ENCODE measurements around the gene ANKRD7. TPM values are rescaled to one million over a fixed set of nuclear protein-coding genes. Genes with fewer than 3 reads are reported as not detected.
"Not testable (repeated sequence)": the region's sequence is repeated elsewhere in the genome, so short reads cannot be mapped to it uniquely, and the experiment has no call there.

ANKRD7 gene
- total RNA-seq, 4 donors from 2014 or later = 0.57 to 1.2 (median 0.90) TPM

- TF ChIP-seq CTCF (IDR thresholded peaks at IDR 0.05) (no peak), POLR2AphosphoS5 (IDR thresholded peaks at IDR 0.05) (no peak), POLR2A (IDR thresholded peaks at IDR 0.05; ENCODE audit: low read depth) (no peak), EP300 (IDR thresholded peaks at IDR 0.05) (no peak)
- Histone ChIP-seq H3K27me3 (no peaks in the 10 kb centered on the region), H3K9me3 (no peaks in the 10 kb centered on the region), H3K27ac (replicated peaks in 1 of 4) (no peak overlapping the region), H3K36me3 (no peaks in the 10 kb centered on the region), H3K4me3 (no peak overlapping the region), H3K4me1 (no peaks in the 10 kb centered on the region)
- intact Hi-C loops (cut with DNase I) = no loop called here
- no peak for DNase-seq (ENCODE audit: extremely low spot score)
- 89% methylated on average over 1 of the region's 1 CpG for WGBS
Observed at GRCh38 chr7:118232837-118233236, 8.3 kb downstream of the ANKRD7 start.

DNA sequence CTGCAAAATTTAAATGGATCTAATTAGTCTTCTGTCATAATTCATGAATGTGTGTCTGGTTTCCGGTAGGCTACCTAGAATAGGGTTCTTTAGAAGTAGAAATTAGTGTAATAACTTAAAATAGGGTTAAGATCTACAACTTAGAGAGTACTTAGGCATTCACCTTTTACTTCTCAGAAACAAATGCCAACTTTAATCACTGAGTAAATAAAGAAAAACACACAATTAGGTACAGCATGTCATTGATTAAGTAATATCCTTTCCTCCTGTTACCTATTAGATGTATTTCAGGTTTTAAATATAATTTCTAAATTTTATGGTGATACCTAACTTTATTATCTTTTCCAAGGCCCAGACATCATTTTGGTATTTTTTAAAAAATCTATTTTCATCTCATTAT, 9.3 kb downstream of the ANKRD7 start:
- H3K9me3 ChIP-seq = no peaks in the 10 kb centered on the region
- no peak overlapping the region for H3K27ac ChIP-seq (replicated peaks in 1 of 4)
- no peaks in the 10 kb centered on the region for H3K27me3 ChIP-seq
- 81% methylated on average over 1 of the region's 1 CpG for WGBS
- no peak for DNase-seq (ENCODE audit: extremely low spot score)
- intact Hi-C loops (cut with DNase I) = no loop called here
- no peak for TF ChIP-seq POLR2A (IDR thresholded peaks at IDR 0.05; ENCODE audit: low read depth)
- H3K4me1 ChIP-seq = no peaks in the 10 kb centered on the region
- no peaks in the 10 kb centered on the region for H3K36me3 ChIP-seq
- H3K4me3 ChIP-seq = no peak overlapping the region

- no peak overlapping the region for H3K4me3 ChIP-seq
- H3K27me3 ChIP-seq = no peaks in the 10 kb centered on the region
- WGBS = 100% methylated on average over 1 of the region's 3 CpGs
- H3K27ac ChIP-seq (replicated peaks in 1 of 4) = no peak overlapping the region
- TF ChIP-seq POLR2A (IDR thresholded peaks at IDR 0.05; ENCODE audit: low read depth) (no peak), CTCF (IDR thresholded peaks at IDR 0.05) (no peak), EP300 (IDR thresholded peaks at IDR 0.05) (no peak), POLR2AphosphoS5 (IDR thresholded peaks at IDR 0.05) (no peak)
- intact Hi-C loops (cut with DNase I) = no loop called here
- no peaks in the 10 kb centered on the region for H3K36me3 ChIP-seq
- H3K4me1 ChIP-seq = no peaks in the 10 kb centered on the region
- DNase-seq (ENCODE audit: extremely low spot score) = no peak
- H3K9me3 ChIP-seq = no peaks in the 10 kb centered on the region
Observed at GRCh38 chr7:118239014-118239413, 14.5 kb downstream of the ANKRD7 start.

DNA sequence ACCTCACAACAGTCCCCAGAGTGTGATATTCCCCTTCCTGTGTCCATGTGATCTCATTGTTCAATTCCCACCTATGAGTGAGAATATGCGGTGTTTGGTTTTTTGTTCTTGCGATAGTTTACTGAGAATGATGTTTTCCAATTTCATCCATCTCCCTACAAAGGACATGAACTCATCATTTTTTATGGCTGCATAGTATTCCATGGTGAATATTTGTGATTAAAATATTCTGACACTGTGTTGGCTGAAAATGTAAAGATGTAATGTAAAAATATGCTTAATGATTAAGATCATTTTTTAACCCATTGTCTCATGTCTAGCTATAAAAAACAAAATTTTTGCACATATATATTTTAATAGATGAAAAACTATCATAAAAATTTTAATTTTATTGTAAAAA, 15.8 kb downstream of the ANKRD7 start:
- H3K4me3 ChIP-seq; H3K27me3 ChIP-seq; H3K36me3 ChIP-seq; H3K27ac ChIP-seq (replicated peaks in 1 of 4); intact Hi-C loops (cut with DNase I); H3K4me1 ChIP-seq; H3K9me3 ChIP-seq; DNase-seq (ENCODE audit: extremely low spot score): not testable (repeated sequence)
- WGBS = 98% methylated on average over 2 of the region's 2 CpGs

- H3K4me3 ChIP-seq = no peak overlapping the region
- H3K27ac ChIP-seq (replicated peaks in 1 of 4) = no peak overlapping the region
- no peaks in the 10 kb centered on the region for H3K36me3 ChIP-seq
- no peak for TF ChIP-seq POLR2A (IDR thresholded peaks at IDR 0.05; ENCODE audit: low read depth)
- H3K27me3 ChIP-seq = no peaks in the 10 kb centered on the region
- H3K9me3 ChIP-seq = no peaks in the 10 kb centered on the region
- no peaks in the 10 kb centered on the region for H3K4me1 ChIP-seq
- no peak for DNase-seq (ENCODE audit: extremely low spot score)
- 67% methylated on average over 1 of the region's 1 CpG for WGBS
- intact Hi-C loops (cut with DNase I) = no loop called here
Observed at GRCh38 chr7:118243695-118244094, 19.2 kb downstream of the ANKRD7 start.

GRCh38 chr7:118245267-118246040, 20.9 kb downstream of the ANKRD7 start:
- WGBS = 40% methylated on average over 2 of the region's 2 CpGs

More at GRCh38 chr7:118245267-118246040, 20.9 kb downstream of the ANKRD7 start:
- no peak for TF ChIP-seq POLR2A (IDR thresholded peaks at IDR 0.05; ENCODE audit: low read depth)
- TF ChIP-seq EP300 (IDR thresholded peaks at IDR 0.05) = no peak
- no peak for TF ChIP-seq CTCF (IDR thresholded peaks at IDR 0.05)
- no peak for TF ChIP-seq POLR2AphosphoS5 (IDR thresholded peaks at IDR 0.05)
- Histone ChIP-seq H3K27ac (replicated peaks in 1 of 4) (no peak overlapping the region), H3K9me3 (no peaks in the 10 kb centered on the region), H3K4me3 (no peak overlapping the region), H3K4me1 (no peaks in the 10 kb centered on the region), H3K27me3 (no peaks in the 10 kb centered on the region), H3K36me3 (no peaks in the 10 kb centered on the region)
- DNase-seq (ENCODE audit: extremely low spot score) = no peak
- intact Hi-C loops (cut with DNase I) = no loop called here

Data from esophagus muscularis mucosa (tissue), 4 donors.